ENCODE measurements around the gene ATF6. TPM values are rescaled to one million over a fixed set of nuclear protein-coding genes. Genes with fewer than 3 reads are reported as not detected.

The ATF6 gene
- total and polyA plus RNA-seq, 2 donors from 2014 or later: 11.5 to 35.6 TPM

GRCh38 chr1:161839591-161839990 lies 73.5 kb downstream of the ATF6 start:
- no peaks in the 10 kb centered on the region for H3K9me3 ChIP-seq (ENCODE audit: control insufficient read depth in 2 of 3, insufficient read depth in 1 of 3, low read length in 3 of 3)
- H3K36me3 ChIP-seq (ENCODE audit: control insufficient read depth in 2 of 3, insufficient read depth in 3 of 3, low read length in 3 of 3): peaks cover 2 to 9% (median 5%) of the 10 kb centered on the region in 3 donors
- no peak overlapping the region for H3K4me3 ChIP-seq (ENCODE audit: low read length in 3 of 3)
- TF ChIP-seq CTCF (IDR thresholded peaks at IDR 0.05; ENCODE audit: borderline replicate concordance, extremely low read depth, insufficient read depth): no peak
- DNase-seq: no peak
- intact Hi-C loops (cut with DNase I): no loop called here
- H3K27ac ChIP-seq (ENCODE audit: low read depth in 2 of 2, low read length in 2 of 2): no peak overlapping the region
- H3K9ac ChIP-seq (ENCODE audit: low read length in 3 of 3): no peak overlapping the region
- FAIRE-seq: no peak
- no peaks in the 10 kb centered on the region for H3K27me3 ChIP-seq (ENCODE audit: control insufficient read depth, insufficient read depth, low read length)
- H3K4me1 ChIP-seq (ENCODE audit: control insufficient read depth in 2 of 3, insufficient read depth in 2 of 3, low read depth in 1 of 3, low read length in 3 of 3): no peaks in the 10 kb centered on the region

- Histone ChIP-seq H3K4me3 (ENCODE audit: low read length in 3 of 3) (no peak overlapping the region), H3K27ac (ENCODE audit: low read depth in 2 of 2, low read length in 2 of 2) (no peak overlapping the region), H3K9ac (ENCODE audit: low read length in 3 of 3) (no peak overlapping the region), H3K4me1 (ENCODE audit: control insufficient read depth in 2 of 3, insufficient read depth in 2 of 3, low read depth in 1 of 3, low read length in 3 of 3) (no peaks in the 10 kb centered on the region), H3K36me3 (ENCODE audit: control insufficient read depth in 2 of 3, insufficient read depth in 3 of 3, low read length in 3 of 3) (peaks cover 2 to 5% (median 5%) of the 10 kb centered on the region in 3 donors), H3K27me3 (ENCODE audit: control insufficient read depth, insufficient read depth, low read length) (no peaks in the 10 kb centered on the region), H3K9me3 (ENCODE audit: control insufficient read depth in 2 of 3, insufficient read depth in 1 of 3, low read length in 3 of 3) (no peaks in the 10 kb centered on the region)
- DNase-seq: no peak
- FAIRE-seq: no peak
- no peak for TF ChIP-seq CTCF (IDR thresholded peaks at IDR 0.05; ENCODE audit: borderline replicate concordance, extremely low read depth, insufficient read depth)
- intact Hi-C loops (cut with DNase I): no loop called here
These were observed 74.2 kb downstream of the ATF6 start for GRCh38 chr1:161840363-161840762.

- no peak for FAIRE-seq
- no peak overlapping the region for H3K4me3 ChIP-seq (ENCODE audit: low read length in 3 of 3)
- DNase-seq: no peak
- peaks cover 5 to 9% (median 7%) of the 10 kb centered on the region in 3 donors for H3K36me3 ChIP-seq (ENCODE audit: control insufficient read depth in 2 of 3, insufficient read depth in 3 of 3, low read length in 3 of 3)
- no peaks in the 10 kb centered on the region for H3K9me3 ChIP-seq (ENCODE audit: control insufficient read depth in 2 of 3, insufficient read depth in 1 of 3, low read length in 3 of 3)
- intact Hi-C loops (cut with DNase I): no loop called here
- no peaks in the 10 kb centered on the region for H3K27me3 ChIP-seq (ENCODE audit: control insufficient read depth, insufficient read depth, low read length)
- no peak overlapping the region for H3K27ac ChIP-seq (ENCODE audit: low read depth in 2 of 2, low read length in 2 of 2)
- no peaks in the 10 kb centered on the region for H3K4me1 ChIP-seq (ENCODE audit: control insufficient read depth in 2 of 3, insufficient read depth in 2 of 3, low read depth in 1 of 3, low read length in 3 of 3)
- TF ChIP-seq CTCF (IDR thresholded peaks at IDR 0.05; ENCODE audit: borderline replicate concordance, extremely low read depth, insufficient read depth): no peak
- H3K9ac ChIP-seq (ENCODE audit: low read length in 3 of 3): no peak overlapping the region
These were observed 77.0 kb downstream of the ATF6 start for GRCh38 chr1:161843156-161843555.

GRCh38 chr1:161844696-161845095 lies 78.6 kb downstream of the ATF6 start:
- intact Hi-C loops (cut with DNase I): no loop called here
- H3K36me3 ChIP-seq (ENCODE audit: control insufficient read depth in 2 of 3, insufficient read depth in 3 of 3, low read length in 3 of 3): peaks cover 5 to 9% (median 5%) of the 10 kb centered on the region in 3 donors
- no peak for FAIRE-seq
- no peak for TF ChIP-seq CTCF (IDR thresholded peaks at IDR 0.05; ENCODE audit: borderline replicate concordance, extremely low read depth, insufficient read depth)
- H3K27me3 ChIP-seq (ENCODE audit: control insufficient read depth, insufficient read depth, low read length): no peaks in the 10 kb centered on the region
- H3K9ac ChIP-seq (ENCODE audit: low read length in 3 of 3): no peak overlapping the region
- H3K4me3 ChIP-seq (ENCODE audit: low read length in 3 of 3): no peak overlapping the region
- no peaks in the 10 kb centered on the region for H3K4me1 ChIP-seq (ENCODE audit: control insufficient read depth in 2 of 3, insufficient read depth in 2 of 3, low read depth in 1 of 3, low read length in 3 of 3)
- DNase-seq: no peak
- H3K9me3 ChIP-seq (ENCODE audit: control insufficient read depth in 2 of 3, insufficient read depth in 1 of 3, low read length in 3 of 3): no peaks in the 10 kb centered on the region
- no peak overlapping the region for H3K27ac ChIP-seq (ENCODE audit: low read depth in 2 of 2, low read length in 2 of 2)
